ENCODE measurements around the gene CFAP299.
A peak's percentile ranks its signal among the peaks of the same experiment; 100 is the strongest.

CFAP299 gene

GRCh38 chr4:80532674-80533333 is 197.3 kb downstream of the CFAP299 start:
- no peak for DNase-seq

GRCh38 chr4:80535551-80535950 is 200.0 kb downstream of the CFAP299 start:
- DNase-seq = no peak

DNA sequence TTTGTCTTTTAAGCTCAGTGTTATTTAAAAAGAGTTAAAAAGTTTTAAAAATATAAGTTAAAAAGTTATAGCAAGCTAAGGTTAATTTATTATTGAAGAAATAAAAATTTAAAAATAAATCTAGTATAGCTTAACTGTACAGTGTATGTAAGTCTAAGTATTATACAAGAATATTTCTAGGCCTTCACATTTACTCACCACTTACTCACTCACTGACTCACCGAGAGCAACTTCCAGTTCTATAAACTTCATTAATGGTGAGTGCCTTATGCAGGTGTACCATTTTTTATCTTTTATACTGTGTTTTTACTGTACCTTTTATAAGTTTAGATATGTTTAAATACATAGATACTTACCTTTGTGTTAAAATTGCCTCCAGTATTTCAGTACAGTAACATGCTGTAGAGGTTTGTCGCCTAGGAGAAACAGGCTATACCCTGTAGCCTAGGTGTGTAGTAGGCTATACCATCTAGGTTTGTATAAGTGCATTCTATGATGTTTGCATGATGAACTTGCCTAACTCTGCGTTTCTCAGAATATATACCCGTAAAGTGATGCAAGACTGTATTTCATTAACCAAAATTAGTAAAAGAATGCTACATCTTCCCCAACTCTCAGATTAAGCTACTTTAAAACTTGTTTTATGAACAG is 202.9 kb downstream of the CFAP299 start:
- DNase-seq = peak; percentile 11

GRCh38 chr4:80539190-80539589 is 203.7 kb downstream of the CFAP299 start:
- no peak for DNase-seq

DNA sequence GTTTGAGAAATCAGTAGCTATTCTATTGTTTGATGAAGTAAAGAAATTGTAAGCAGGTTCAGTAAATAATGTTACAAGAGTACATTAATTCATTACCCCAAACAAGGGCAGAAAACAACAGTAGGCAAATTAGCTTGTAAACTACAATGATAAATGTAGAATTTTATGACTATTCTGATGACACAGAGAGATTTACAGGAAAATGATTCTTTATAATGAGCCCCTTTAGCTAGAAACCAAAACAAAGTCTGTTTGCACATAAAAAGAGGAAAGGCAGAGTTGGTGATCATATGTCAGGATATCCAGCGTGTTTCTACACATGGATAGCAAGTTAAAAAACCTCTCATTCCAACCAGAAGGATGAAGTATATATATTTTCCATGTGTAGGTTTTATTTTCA is 204.8 kb downstream of the CFAP299 start:
- DNase-seq = no peak

DNA sequence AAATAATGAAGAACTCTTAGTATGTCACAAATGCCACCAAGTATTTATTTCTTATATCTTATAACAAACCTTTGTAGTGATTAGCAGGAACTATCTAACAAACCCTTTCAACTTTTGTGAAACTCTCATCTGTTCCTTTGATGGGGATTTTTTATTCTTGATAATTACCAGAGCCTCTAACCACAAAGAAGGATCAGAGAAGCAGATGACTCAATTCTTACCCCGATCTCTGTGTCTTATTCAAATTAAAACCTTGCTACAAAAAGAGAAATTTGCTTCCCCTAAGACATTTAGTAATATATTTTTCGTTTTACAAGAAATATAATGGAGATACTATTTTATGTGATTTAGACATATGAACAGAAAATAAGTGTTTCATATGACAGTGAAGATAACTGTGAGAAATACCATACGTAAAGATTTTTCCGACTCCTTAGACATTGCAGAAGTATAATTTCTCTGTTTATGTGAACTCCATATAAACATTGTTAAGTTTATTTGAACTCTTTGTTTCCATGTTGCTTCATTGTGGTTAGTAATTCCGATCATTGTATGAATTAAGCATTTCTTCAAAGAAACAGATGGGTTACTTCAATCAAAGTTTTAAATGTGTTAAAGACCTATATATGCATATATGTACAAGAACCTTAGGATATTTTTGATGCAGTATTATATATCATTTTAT is 205.4 kb downstream of the CFAP299 start:
- no peak for DNase-seq

GRCh38 chr4:80542747-80543146 is 207.2 kb downstream of the CFAP299 start:
- no peak for DNase-seq

DNA sequence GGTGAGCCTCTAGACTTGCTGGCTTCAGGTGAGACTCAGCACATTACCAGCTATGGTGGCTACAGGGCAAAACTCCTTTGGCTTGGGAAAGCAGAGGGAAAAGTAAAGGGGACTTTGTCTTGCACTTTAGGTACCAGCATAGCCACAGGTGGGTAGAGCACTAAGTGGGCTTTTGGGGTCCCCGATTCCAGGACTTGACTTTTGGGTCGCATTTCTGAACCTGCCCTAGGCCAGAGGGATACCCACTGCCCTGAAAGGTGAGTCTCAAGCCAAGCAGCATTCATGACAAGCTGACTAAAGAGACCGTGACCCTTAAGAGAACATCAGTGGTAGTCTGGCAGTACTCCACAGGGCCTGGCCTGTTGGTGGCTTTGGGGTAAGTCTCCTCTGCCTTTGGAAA is 224.8 kb downstream of the CFAP299 start:
- no peak for DNase-seq

GRCh38 chr4:80566203-80566872 is 230.8 kb downstream of the CFAP299 start:
- DNase-seq = no peak

DNA sequence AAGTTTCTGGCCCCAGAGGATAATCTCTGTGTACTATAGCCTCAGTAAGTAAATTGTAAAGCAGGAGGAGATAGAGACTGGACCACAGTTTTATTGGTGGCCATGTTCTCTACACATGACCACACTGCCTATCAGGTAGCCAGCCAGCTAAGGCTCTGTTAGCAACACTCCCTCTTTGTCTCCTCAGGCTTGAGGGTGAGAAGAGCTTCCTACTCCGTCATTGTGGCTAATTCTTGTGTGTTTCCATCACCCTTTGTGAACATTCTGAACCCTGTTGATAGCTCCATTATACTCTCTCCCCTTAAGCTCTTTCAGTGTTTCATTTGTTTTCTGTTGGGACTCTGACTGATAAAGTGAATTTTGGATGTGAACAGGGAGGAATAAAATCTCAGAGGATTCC is 233.4 kb downstream of the CFAP299 start:
- no peak for DNase-seq

GRCh38 chr4:80576796-80577195 is 241.3 kb downstream of the CFAP299 start:
- DNase-seq = no peak

DNA sequence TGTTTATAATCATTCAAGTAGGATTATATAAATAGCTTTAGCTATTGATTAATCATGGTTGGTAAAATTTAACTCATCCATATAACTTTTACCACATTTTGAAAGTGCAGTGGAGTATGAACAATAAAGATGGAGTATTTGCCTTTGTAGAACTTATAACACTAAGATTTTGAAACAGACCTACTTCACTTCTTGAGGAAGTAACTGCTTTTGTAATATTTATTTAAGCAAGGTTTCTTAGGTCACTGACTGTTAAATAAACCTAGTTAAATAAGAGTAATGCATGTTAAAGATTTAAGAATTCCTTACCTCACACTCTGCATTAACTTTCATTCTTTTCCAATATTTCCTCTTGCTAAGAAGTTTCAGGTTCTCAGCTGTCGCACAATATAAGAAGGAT is 242.5 kb downstream of the CFAP299 start:
- DNase-seq = no peak

DNA sequence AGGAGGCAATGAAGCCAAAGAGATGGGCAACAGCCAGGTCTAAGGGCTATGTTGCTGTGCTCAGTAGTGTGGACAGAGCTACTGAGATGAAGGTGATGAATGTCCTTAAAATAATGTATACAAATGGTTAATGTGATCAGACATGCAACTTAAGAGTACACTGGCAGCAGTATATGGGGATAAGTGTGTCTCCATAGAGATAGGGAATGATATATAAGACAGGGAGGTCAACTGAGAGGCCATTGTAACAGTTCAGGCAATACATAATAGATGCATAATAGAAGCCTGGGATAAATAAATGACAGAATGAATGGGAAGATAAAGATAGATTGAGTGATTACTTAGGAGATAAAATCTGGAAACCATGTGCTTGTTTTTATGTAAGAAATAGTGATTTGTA is 250.0 kb downstream of the CFAP299 start:
- DNase-seq = no peak

DNA sequence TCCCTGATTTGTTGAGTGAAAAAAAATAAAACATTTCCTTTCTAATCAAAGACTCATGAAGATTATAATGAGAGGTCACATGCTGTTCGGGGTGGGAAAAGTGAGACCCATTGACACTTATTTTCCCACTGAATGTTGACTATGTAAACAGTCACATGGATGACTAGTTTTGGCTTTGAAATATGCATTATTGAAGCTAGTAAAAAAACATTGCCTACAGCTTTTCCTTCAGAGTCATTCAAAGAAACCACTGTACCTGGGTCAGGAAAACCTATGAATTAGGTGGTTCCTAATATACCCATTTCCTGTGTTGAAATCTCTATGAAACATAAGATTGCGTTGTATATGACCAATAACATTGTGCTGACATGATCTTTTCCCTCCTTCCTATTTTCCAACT is 251.2 kb downstream of the CFAP299 start:
- DNase-seq = no peak

GRCh38 chr4:80587871-80588385 is 252.4 kb downstream of the CFAP299 start:
- no peak for DNase-seq

DNA sequence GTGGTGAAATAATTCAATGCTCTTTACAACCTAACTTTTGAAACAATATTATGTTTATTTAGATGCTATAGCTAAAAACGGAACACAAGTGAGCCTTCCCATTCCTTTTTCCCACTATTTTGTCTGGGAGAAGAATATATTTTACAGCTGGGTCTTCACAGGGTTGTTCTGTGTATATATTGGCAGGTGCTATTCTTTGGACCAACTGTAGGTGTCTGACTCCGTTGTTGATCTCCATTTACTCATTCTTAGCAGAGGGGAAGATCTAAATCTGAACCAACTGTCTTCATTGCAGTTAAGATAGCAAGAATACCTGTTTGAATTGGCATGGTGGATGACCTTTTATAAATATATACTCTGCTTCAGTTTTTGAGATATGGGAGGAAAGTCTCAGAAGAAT is 257.4 kb downstream of the CFAP299 start:
- DNase-seq = no peak

- DNase-seq = no peak
Measured at GRCh38 chr4:80594701-80595100, 259.2 kb downstream of the CFAP299 start.

DNA sequence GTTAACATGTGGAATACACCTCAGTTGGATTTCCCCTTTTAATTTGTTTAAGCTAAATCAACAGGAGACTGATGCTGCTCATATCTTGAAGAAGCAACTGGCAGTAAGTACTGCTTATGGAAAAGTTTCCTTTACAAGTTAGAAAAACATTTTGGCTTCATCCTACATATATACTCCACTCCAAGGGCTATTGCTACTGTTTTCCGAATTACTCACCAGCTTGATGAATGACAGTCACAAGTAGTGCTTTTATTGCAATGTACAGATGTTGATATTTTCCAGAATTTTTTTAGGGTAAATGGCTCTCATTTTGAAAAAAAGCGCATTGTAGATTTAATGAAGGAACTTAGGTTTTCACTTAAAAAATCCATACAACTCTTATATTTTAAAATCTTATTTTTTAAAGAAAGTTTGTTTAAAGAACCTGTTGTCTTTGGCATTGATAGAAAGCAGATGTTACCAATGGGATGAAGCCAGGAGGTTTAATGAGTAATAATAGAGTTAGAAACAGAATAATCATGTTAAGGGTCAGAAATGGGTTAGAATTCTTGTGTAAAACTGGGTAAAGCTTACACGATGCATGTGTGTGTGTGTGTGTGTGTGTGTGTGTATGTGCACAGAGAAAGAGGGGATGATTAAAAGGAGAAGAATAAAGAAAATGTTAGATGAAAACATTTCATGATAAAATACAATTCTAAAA is 272.9 kb downstream of the CFAP299 start:
- DNase-seq = no peak

DNA sequence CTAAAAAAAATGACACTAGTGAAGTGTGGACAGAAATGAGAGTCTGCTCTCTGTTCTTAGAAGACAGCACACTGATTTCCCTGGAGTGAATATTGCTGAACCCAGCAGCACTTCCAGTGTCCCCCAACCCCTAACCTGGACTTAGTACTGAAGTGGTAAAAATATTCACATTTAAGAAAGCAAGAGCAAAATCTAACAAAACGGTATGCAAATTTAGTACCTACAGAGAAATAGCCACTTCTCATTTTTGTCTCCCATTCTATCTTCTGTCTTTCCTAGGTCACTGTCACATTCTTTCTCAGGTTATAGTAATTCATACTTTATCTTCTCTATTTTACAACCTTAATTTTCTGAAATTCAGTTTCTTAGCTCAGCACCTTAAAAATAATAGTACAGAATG is 274.7 kb downstream of the CFAP299 start:
- DNase-seq = no peak

DNA sequence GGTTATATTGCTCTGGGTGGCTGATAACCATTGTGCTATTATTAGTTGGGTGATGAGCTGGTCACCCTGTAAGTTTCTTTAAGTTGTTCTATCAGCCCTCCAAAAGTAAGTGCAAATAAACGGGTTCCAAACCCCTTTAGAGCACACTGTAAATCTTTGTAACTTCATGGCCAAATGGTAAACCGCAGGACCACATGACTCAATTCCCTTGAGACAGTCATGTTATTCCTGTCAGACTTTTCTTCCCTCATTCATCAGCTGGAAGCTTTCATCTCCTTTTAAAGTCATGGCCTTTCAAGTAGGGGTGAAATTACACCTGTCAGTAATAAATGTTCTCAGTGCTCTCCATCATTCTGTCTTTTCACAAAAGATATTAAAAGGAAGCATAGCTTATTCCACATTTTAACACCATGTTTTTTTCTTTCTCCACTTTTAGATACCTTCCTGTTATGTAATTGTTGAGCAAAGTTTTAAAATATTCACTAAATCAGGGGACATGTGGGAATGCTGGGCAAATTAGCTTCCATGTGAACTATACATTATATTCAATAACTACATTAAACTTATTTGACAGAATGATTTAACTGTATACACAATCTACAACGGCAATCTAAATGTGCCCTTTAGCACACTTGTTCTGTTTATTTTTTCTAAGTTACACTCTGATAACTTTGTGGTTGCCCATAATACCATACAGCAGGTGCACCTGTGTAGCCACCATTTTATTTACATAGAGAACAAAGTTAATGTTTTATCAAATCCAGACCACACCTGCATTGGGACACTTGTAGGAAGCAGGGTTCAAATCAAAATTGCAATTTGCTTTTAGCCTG is 275.5 kb downstream of the CFAP299 start:
- no peak for DNase-seq

DNA sequence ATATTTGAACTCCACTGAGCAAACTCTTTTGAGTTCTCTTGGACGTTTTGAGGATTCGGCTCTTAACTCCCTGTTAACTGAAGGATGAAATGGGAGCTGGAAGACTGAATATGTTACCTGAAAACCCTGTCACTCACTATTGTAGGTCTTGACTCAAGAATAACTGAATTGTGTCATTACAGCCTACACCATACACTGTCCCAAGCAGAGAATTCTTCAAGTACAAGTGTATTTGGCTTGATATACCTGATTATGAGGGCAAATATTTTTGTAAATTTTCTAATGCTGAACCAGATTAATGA is 276.1 kb downstream of the CFAP299 start:
- DNase-seq = no peak

DNA sequence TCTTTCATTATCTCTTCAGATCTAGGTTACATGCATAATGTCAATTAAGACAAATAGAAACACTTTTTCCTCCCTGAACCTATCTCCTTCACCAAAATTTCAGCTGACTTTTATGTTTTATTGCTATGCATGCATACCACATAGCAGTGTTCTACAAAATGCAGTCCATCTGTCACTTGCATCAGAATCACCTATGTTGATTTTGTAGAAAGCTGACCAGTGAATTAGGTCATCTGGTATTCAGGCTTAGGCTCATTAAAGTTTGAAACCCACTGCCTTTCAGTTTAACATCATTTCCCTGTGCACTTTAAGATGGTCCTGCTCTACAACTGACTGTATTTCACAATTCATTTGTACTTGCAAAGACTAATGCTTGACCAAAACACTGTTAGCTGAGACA is 277.9 kb downstream of the CFAP299 start:
- DNase-seq = no peak

Data from stimulated activated CD4-positive, alpha-beta T cell treated with anti-CD3 and anti-CD28 coated beads, Interleukin-4, amount 100 ng/mL, for 24 hours (primary cell).